ENCODE results near the gene GPR18. TPM values are rescaled to one million over a fixed set of nuclear protein-coding genes. Genes with fewer than 3 reads are reported as not detected.

GPR18 gene, protein sequence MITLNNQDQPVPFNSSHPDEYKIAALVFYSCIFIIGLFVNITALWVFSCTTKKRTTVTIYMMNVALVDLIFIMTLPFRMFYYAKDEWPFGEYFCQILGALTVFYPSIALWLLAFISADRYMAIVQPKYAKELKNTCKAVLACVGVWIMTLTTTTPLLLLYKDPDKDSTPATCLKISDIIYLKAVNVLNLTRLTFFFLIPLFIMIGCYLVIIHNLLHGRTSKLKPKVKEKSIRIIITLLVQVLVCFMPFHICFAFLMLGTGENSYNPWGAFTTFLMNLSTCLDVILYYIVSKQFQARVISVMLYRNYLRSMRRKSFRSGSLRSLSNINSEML
- not detected in 5 replicates for total RNA-seq (2022; extraction: Qiagen RNA extraction; ENCODE audit: low read depth)

DNA sequence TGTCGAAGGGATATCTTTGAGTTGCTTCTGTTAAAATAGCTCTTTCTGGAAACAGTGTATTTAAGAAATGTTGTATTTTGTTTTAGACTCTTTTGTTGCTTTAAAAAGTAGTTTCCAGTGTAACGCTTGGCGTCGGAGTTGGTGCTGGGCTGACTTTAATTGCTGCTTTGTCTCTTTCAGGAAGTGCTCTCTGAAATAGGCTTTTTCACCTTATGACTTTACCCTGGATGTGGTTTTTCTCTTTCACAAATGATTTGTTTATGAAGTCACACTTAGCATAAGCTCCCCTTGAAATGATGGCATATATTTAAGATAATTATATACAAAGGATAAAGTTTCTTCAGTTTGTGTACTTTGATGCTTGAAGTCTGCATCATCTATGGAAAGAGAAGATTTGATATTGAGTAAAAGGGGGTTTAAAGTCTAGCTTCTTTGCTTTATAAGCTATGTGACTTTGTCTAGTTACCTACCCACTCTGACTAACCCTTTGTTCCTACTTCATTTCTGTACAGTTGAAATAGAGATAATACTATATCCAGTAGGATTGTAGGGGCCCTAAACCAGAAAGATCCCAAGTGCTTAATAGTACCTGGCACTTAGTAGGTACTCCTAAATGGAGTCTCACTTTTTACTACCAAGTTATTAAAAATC, at the start of gene GPR18:
Gene GPR18, minus strand, starts transcription at position 170 of the 651 bp plus-strand sequence. CDS start 2,507 bp downstream, outside the sequence.

DNA sequence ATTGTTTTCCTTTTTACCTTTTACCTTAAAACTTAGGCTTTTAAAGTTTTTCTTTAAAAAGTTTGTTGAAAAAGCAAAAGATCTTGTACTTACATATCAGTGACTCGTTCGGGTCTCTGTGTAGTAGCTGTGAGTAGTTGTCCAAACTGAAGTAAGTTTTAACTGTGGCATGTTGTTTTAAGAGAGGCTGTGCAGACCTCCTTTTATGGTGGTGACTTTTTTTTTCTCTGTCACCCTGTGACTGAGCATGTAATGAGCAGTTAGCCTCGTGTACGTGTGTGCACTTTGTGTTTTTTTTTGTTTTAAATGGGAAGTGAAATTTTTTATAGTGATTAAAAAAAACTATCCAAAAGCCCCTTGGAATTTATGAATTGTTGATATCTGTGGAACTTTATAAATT, 49.1 kb upstream of the GPR18 start, which contains the start of gene GPR183:
Gene GPR183, minus strand, starts transcription at position 153 of the 400 bp plus-strand sequence. CDS start 11,254 bp downstream, outside the sequence.

Other genes with a start within 250 kb of the GPR18 start
- 64.0 to 70.8 TPM (median 67.9 TPM) in 5 replicates for gene UBAC2, start 57.5 kb downstream of the GPR18 start, total RNA-seq (2022; extraction: Qiagen RNA extraction; ENCODE audit: low read depth)
- gene GPR183, start 49.0 kb upstream of the GPR18 start, total RNA-seq (2022; extraction: Qiagen RNA extraction; ENCODE audit: low read depth), result not detected in 5 replicates
- gene TM9SF2, start 243.1 kb upstream of the GPR18 start, total RNA-seq (2022; extraction: Qiagen RNA extraction; ENCODE audit: low read depth), result 56.7 to 61.3 TPM (median 58.5 TPM) in 5 replicates